ENCODE measurements around the gene AMIGO2. TPM values are rescaled to one million over a fixed set of nuclear protein-coding genes. Genes with fewer than 3 reads are reported as not detected.

The AMIGO2 gene
- total RNA-seq, 1 experiment from 2014 or later = 8.6 TPM

GRCh38 chr12:47048541-47048940 lies 31.2 kb downstream of the AMIGO2 start:
- no peak overlapping the region for H3K4me3 Mint-ChIP-seq
- H3K23me2 ChIP-seq (ENCODE audit: insufficient read length, low read depth, low read length, poor library complexity, severe bottlenecking) = no peaks in the 10 kb centered on the region
- no peak overlapping the region for H3K9ac ChIP-seq (ENCODE audit: extremely low read depth, insufficient read length, low read length)
- no peaks in the 10 kb centered on the region for H3K27me3 ChIP-seq (ENCODE audit: insufficient read depth, low read length)
- no peak overlapping the region for H3K27ac ChIP-seq (ENCODE audit: insufficient read length, low read depth, low read length)
- no peak overlapping the region for H3K27ac Mint-ChIP-seq
- H3K27me3 Mint-ChIP-seq (ENCODE audit: low read depth) = no peaks in the 10 kb centered on the region
- H3K23ac ChIP-seq (ENCODE audit: insufficient read length, low read depth, low read length) = no peak overlapping the region
- H2BK5ac ChIP-seq (ENCODE audit: insufficient read length, low read length) = no peak overlapping the region
- no peak overlapping the region for H3K14ac ChIP-seq (ENCODE audit: insufficient read depth, low read length)
- H3T11ph ChIP-seq (ENCODE audit: low read length) = no peak overlapping the region
- no peak overlapping the region for H4K8ac ChIP-seq (replicated peaks; ENCODE audit: insufficient read length, low read depth, low read length)
- H2BK15ac ChIP-seq (ENCODE audit: low read depth, low read length) = no peak overlapping the region
- H3K36me3 Mint-ChIP-seq (ENCODE audit: insufficient read depth in 1 of 3, low read depth in 3 of 3) = peaks cover 10 to 22% (median 15%) of the 10 kb centered on the region in 3 experiments
- TF ChIP-seq CTCF (conservative IDR thresholded peaks at IDR 0.05) = no peak
- H4K20me1 ChIP-seq (ENCODE audit: control insufficient read depth, insufficient read depth, insufficient read length) = no peaks in the 10 kb centered on the region
- no peak overlapping the region for H3K4me2 ChIP-seq (ENCODE audit: insufficient read depth, insufficient read length, low read length)
- no peaks in the 10 kb centered on the region for H3K4me1 Mint-ChIP-seq
- H3K4ac ChIP-seq (ENCODE audit: low read depth, low read length) = no peak overlapping the region
- DNase-seq = no peak
- H3K79me1 ChIP-seq (ENCODE audit: insufficient read depth, low read depth, low read length, poor library complexity, severe bottlenecking) = no peaks in the 10 kb centered on the region
- H2BK20ac ChIP-seq (ENCODE audit: low read depth, low read length, poor library complexity, severe bottlenecking) = no peak overlapping the region
- H3K4me1 ChIP-seq (ENCODE audit: insufficient read depth, low read length) = no peaks in the 10 kb centered on the region
- no peak overlapping the region for H2BK120ac ChIP-seq (ENCODE audit: low read depth, low read length, poor library complexity, severe bottlenecking)
- H4K91ac ChIP-seq (ENCODE audit: insufficient read length, low read depth, low read length) = no peak overlapping the region
- peaks cover 21 to 27% of the 10 kb centered on the region in 2 experiments for H3K9me3 Mint-ChIP-seq
- no peak overlapping the region for H3K56ac ChIP-seq (ENCODE audit: insufficient read length, low read depth, low read length)
- no peak overlapping the region for H2AK5ac ChIP-seq (ENCODE audit: insufficient read length, low read length)
- no peak overlapping the region for H2AFZ ChIP-seq (ENCODE audit: low read length)
- no peaks in the 10 kb centered on the region for H3K79me2 ChIP-seq (ENCODE audit: insufficient read depth, low read length)
- no peak overlapping the region for H2BK12ac ChIP-seq (ENCODE audit: insufficient read length, low read depth, low read length)
- no peak overlapping the region for H4K5ac ChIP-seq (ENCODE audit: insufficient read length, low read depth, low read length)
- no peak overlapping the region for H3K18ac ChIP-seq (ENCODE audit: insufficient read length, low read depth, low read length)
- peaks cover 11% of the 10 kb centered on the region for H3K9me3 ChIP-seq (ENCODE audit: control insufficient read depth, low read depth, low read length)
